Measurements from ENCODE around the gene SLC13A4. TPM values are rescaled to one million over a fixed set of nuclear protein-coding genes. Genes with fewer than 3 reads are reported as not detected.

SLC13A4 gene
- total and polyA plus RNA-seq, 2 donors (not counting 3 experiments of a cell fraction or from before 2014, with no cell fraction given): not detected

- dilution Hi-C loops (cut with MboI; ENCODE audit: extremely low pct_ligation_motif_present, low sequenced_read_pairs): no loop called here
- H3K36me3 ChIP-seq (ENCODE audit: control insufficient read depth in 2 of 2, extremely low read depth in 1 of 2, insufficient read depth in 2 of 2, low read length in 2 of 2): no peaks in the 10 kb centered on the region
- intact Hi-C loops (cut with micrococcal nuclease): no loop called here
- TF ChIP-seq JUN (IDR thresholded peaks at IDR 0.05; ENCODE audit: borderline replicate concordance, insufficient read depth, insufficient read length, low read depth) (no peak), MYC (IDR thresholded peaks at IDR 0.05; ENCODE audit: low read depth, low read length) (no peak), MAX (IDR thresholded peaks at IDR 0.05; ENCODE audit: insufficient read depth, insufficient read length) (no peak), EZH2 (IDR thresholded peaks at IDR 0.05; ENCODE audit: borderline replicate concordance, low read depth, low read length, severe bottlenecking) (no peak), FOS (IDR thresholded peaks at IDR 0.05; ENCODE audit: borderline replicate concordance, insufficient read depth, low read length) (no peak), POLR2AphosphoS5 (IDR thresholded peaks at IDR 0.05; ENCODE audit: insufficient read depth, low read depth, low read length) (no peak), GATA2 (IDR thresholded peaks at IDR 0.05; ENCODE audit: insufficient read depth, insufficient read length, low read depth, low read length) (no peak), POLR2A (IDR thresholded peaks at IDR 0.05; ENCODE audit: low read depth, low read length) (no peak), CTCF (IDR thresholded peaks at IDR 0.05; ENCODE audit: extremely low read depth in 1 of 2, insufficient read depth in 1 of 2, low read depth in 1 of 2, low read length in 2 of 2) (no peak)
- H3K9ac ChIP-seq (replicated peaks; ENCODE audit: extremely low read depth, insufficient read depth, low read length): no peak overlapping the region
- H3K4me1 ChIP-seq (ENCODE audit: control insufficient read depth, extremely low read depth, insufficient read depth, low read length): peaks cover 11% of the 10 kb centered on the region
- no peak overlapping the region for H2AFZ ChIP-seq (ENCODE audit: low read depth, low read length)
- no peak for DNase-seq (ENCODE audit: low read depth, low spot score)
- no peak overlapping the region for H3K27ac ChIP-seq (ENCODE audit: insufficient read depth, low read depth, low read length)
- H3K79me2 ChIP-seq (ENCODE audit: control insufficient read depth, insufficient read depth, low read length): no peaks in the 10 kb centered on the region
- H4K20me1 ChIP-seq (replicated peaks; ENCODE audit: control insufficient read depth, extremely low read depth, insufficient read depth, low read length): no peaks in the 10 kb centered on the region
- H3K9me1 ChIP-seq (replicated peaks; ENCODE audit: control insufficient read depth, extremely low read depth, insufficient read depth, low read length): no peaks in the 10 kb centered on the region
- no peak for FAIRE-seq
- H3K9me3 ChIP-seq (replicated peaks; ENCODE audit: control insufficient read depth, insufficient read depth, low read length): no peaks in the 10 kb centered on the region
- H3K27me3 ChIP-seq (ENCODE audit: control insufficient read depth in 2 of 2, insufficient read depth in 2 of 2, low read length in 2 of 2): no peaks in the 10 kb centered on the region
- CTCF ChIA-PET: interaction anchor here (1.4 to 4.8 kb wide), 3 partner anchors 16 to 29 kb away, joined by 4 to 14 read pairs (median 4); no protein-coding TSS in a partner anchor
- no TSS peak for BruUV-seq (replicated peaks)
- POLR2A ChIA-PET: no interaction called here
- H3K4me3 ChIP-seq (replicated peaks in 1 of 3; ENCODE audit: insufficient read depth in 1 of 3, low read depth in 1 of 3, low read length in 3 of 3): no peak overlapping the region
- no peak overlapping the region for H3K4me2 ChIP-seq (ENCODE audit: insufficient read depth, low read length)
Observed at GRCh38 chr7:135741905-135742304, 13.9 kb upstream of the SLC13A4 start.
